HAP-1 (cell line): ENCODE results near the gene CTSH.
A peak's percentile ranks its signal among the peaks of the same experiment; 100 is the strongest.

Experiments
- DNase-seq, 2 experiments: peaks; one replicate each; pipeline ENCODE4 v3.0.0-alpha.2; 2016 to 2020; ENCODE audit warnings: low spot score in 2 of 2
- H3K27me3 ChIP-seq: fragments of 250-450 bp; sonication (Bioruptor Pico); 2 replicates; pipeline ENCODE4 v1.5.1; 2020; ENCODE audit warnings: low read depth, mild to moderate bottlenecking, moderate library complexity
- H3K36me3 ChIP-seq: fragments of 250-450 bp; sonication (Bioruptor Pico); replicated peaks from 2 replicates; pipeline ENCODE4 v1.5.1; 2020; ENCODE audit warnings: mild to moderate bottlenecking
- H3K4me1 ChIP-seq: fragments of 250-450 bp; sonication (Bioruptor Pico); 2 replicates; pipeline ENCODE4 v1.5.1; 2020; ENCODE audit warnings: mild to moderate bottlenecking
- H3K4me3 ChIP-seq: fragments of 250-450 bp; sonication (Bioruptor Pico); 2 replicates; pipeline ENCODE4 v1.5.1; 2020; ENCODE audit warnings: mild to moderate bottlenecking, moderate library complexity
- H3K9me3 ChIP-seq: fragments of 250-450 bp; sonication (Bioruptor Pico); 2 replicates; pipeline ENCODE4 v1.5.1; 2020; ENCODE audit warnings: mild to moderate bottlenecking, moderate library complexity
- in situ Hi-C: fragments of 300-500 bp; cut with MboI; formaldehyde crosslinking; loops from 3 replicates; pipeline ENCODE4 v1.14.3; 2020; ENCODE audit warnings: low sequenced_read_pairs, inconsistent platforms, mixed read lengths

Gene CTSH, protein sequence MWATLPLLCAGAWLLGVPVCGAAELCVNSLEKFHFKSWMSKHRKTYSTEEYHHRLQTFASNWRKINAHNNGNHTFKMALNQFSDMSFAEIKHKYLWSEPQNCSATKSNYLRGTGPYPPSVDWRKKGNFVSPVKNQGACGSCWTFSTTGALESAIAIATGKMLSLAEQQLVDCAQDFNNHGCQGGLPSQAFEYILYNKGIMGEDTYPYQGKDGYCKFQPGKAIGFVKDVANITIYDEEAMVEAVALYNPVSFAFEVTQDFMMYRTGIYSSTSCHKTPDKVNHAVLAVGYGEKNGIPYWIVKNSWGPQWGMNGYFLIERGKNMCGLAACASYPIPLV

DNA sequence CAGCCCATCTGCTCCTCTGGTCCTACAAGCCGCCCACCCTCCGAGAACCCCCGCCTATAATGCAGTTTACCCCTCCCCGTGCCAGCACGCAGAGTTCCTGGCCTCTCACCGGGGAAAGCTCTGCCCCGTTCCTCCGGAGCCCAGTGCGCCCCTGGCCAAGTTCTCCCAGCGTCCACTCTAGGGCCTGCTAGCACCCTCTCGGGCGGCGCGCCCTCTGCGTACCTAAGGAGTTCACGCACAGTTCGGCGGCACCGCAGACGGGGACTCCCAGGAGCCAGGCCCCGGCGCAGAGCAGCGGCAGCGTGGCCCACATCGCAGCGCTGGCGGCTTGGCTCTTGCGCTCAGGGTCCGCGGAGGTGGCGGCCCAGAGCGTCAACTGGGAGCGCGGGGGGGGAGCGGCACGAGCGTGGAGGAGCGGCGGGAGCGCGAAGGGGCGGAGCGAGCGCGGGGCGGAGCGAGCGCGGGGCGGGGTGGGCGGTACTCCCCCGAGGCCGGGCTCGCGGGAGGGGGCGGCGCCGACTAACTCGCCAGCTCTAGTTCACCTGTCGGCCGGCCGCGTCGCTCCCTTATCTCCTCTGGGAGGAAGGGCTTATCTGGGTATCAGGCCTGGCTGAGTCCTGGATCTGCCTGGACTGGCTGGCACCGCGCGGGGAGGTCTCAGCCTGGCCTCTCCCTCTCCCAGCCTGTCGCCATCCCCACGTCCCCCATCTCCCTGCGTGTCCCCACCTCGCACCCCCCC, at the start of gene CTSH:
TSS of gene CTSH (minus strand) at position 378 of the 739 bp plus-strand sequence. CDS start at position 313, 65 bp downstream.
- Histone ChIP-seq H3K36me3 (no peaks in the 10 kb centered on the region), H3K27me3 (peaks cover 15% of the 10 kb centered on the region), H3K4me3 (peak within 1 kb of the TSS; percentile 33), H3K9me3 (no peaks in the 10 kb centered on the region), H3K4me1 (peaks cover 5% of the 10 kb centered on the region)
- in situ Hi-C loops, result no loop called here
- peak; percentile 75 to 95 for DNase-seq

DNA sequence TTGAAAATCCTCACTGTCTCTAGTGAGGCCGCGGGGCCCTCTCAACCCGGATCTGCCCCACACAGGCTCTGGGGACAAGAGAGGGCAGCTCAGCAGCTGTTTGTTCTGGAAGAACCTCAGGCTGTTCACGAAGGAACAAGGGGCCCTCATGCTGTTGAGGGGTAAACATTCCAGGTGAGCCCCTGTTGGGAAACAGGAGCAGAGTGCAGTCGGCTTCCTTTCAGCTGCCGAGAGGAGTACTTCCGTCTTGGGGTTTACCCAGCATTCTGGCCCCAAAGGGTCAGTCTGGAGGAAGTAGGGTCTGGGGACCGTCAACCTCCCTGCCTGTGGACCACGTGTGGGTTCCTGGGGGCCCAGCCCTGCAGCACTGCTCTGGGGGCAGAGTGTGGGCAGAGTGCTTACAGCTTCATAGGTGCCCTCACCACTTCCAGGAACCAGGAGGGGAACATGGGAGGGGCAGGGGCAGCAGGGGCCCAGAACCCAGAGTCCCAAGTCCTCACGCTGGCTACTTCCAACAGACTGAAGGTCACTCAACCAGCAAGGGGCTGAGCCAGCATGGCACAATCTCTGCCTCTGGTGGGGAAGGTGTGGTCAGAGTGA, 49.2 kb upstream of the CTSH start:
- Histone ChIP-seq H3K27me3 (peaks cover 5% of the 10 kb centered on the region), H3K36me3 (no peaks in the 10 kb centered on the region), H3K4me3 (no peak overlapping the region), H3K4me1 (no peaks in the 10 kb centered on the region), H3K9me3 (no peaks in the 10 kb centered on the region)
- in situ Hi-C loops, result no loop called here
- DNase-seq, result no peak

DNA sequence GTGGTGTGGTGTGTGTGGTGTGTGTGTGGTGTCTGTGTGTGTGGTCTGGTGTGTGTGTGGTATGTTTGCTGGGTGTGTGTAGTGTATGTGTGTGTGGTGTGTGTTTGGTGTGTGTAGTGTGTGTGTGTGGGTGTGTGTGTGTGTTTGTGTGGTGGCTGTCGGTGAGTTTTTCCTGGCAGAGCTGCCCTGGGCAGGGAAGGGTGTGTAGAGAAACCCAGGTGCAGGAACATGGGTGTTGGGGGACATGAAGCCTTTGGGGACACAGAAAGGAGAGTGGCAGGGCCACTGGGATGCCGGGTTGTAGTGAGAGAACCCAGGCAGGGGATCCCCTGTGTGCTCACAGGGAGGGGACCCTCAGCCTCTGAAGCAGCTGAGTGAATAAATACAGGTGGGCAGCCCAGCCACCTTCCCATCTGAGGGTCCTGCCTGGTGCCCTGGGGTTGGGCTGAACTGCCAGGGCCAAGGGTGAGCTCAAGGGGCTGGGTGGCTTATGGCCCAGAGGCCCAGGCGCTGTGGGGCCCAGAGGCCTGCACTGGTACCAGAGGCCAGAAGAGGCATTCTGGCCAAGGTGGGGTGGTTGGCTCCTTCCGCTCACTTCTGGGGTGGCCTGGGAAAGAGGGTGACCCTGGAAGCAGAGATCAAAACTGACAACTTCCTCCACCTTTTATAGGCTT, 48.5 kb upstream of the CTSH start:
- H3K9me3 ChIP-seq, result no peaks in the 10 kb centered on the region
- H3K27me3 ChIP-seq, result peaks cover 9% of the 10 kb centered on the region
- no peak overlapping the region for H3K4me3 ChIP-seq
- H3K36me3 ChIP-seq, result no peaks in the 10 kb centered on the region
- no peaks in the 10 kb centered on the region for H3K4me1 ChIP-seq
- no peak for DNase-seq
- in situ Hi-C loops, result no loop called here

DNA sequence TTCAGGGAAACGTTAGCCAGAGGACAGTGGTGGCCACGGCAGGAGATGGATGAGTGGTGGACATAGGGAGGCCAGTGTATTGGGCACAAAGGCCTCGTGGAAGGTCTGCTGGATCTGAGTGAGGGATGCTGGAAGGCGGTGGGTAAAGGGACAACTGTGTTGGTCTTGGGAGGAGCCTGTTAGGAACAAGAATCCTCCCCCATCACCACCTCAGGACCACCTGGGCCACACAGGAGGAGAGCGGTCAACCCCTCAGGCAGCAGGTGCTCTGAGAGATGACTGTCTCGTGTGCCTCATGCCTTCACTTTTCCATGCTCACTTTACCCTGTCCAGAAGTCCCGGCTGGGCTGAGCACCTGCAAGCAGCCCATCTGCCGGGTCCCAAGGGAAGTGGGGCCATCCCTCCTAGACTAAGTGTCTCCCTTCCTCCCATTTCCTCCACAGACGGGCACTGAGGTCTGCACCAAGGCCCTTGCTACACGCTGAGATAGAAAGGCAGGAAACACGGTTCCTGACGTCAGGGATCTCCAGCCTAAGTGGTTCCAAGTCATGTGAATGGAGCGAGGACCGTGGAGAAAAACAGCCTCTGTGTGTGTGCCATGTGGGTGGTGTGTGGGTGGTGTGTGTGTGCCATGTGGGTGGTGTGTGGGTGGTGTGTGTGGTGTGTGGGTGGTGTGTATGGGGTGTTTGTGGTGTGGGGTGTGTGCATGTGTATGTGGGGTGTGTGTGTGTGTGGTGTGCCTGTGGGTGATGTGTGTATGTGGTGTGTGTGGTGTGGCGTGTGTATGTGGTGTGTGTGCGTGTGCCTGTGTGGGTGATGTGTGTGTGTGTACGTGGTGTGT, 47.8 kb upstream of the CTSH start:
- peaks cover 14% of the 10 kb centered on the region for H3K27me3 ChIP-seq
- H3K4me3 ChIP-seq, result no peak overlapping the region
- no peaks in the 10 kb centered on the region for H3K4me1 ChIP-seq
- H3K9me3 ChIP-seq, result no peaks in the 10 kb centered on the region
- DNase-seq, result no peak
- H3K36me3 ChIP-seq, result no peaks in the 10 kb centered on the region
- in situ Hi-C loops, result no loop called here

DNA sequence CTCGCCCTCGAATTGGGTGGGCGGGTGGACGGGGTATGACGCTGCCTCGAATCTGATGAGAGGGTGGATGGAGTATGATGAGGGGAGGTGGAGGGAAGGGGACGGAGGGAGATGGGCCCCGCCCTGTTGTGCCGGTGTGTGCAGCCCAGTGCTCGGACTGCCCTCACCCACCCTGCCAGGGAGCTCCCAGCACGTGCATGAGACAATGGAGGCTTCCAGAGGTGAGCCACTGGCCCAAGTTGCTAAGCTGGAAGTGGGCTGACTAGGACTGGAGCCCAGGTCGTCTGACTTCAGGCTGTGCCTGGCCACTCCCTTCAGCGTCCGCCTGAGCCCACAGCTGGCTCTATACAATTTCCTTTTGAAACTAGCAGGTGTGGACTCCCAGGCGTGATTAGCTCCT, 47.0 kb upstream of the CTSH start:
- in situ Hi-C loops, result no loop called here
- no peaks in the 10 kb centered on the region for H3K9me3 ChIP-seq
- no peak overlapping the region for H3K4me3 ChIP-seq
- H3K27me3 ChIP-seq, result peaks cover 17% of the 10 kb centered on the region
- no peaks in the 10 kb centered on the region for H3K4me1 ChIP-seq
- no peaks in the 10 kb centered on the region for H3K36me3 ChIP-seq
- DNase-seq, result no peak

DNA sequence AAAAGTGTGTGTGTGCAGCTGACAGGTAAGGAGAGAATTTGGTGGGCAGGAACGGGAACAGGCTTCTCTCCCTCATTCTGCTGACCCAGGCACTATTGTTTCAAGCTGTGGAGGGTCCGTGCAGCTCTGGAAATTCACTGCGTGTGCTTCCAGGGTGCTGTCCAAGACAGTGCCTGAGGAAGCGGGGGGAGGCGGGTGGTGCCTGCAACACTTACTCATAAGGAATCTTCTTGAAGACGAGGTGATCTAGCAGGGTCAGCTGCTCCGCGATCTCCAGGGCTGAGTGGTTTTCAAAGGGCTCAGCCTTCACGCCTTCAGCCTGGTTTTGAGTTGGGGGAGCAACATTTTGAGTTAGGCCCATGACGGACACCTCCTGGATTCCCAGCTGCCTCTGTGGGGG, 46.6 kb upstream of the CTSH start:
- peaks cover 17% of the 10 kb centered on the region for H3K27me3 ChIP-seq
- H3K4me3 ChIP-seq, result no peak overlapping the region
- no peaks in the 10 kb centered on the region for H3K36me3 ChIP-seq
- no peak for DNase-seq
- H3K9me3 ChIP-seq, result no peaks in the 10 kb centered on the region
- in situ Hi-C loops, result no loop called here
- no peaks in the 10 kb centered on the region for H3K4me1 ChIP-seq

DNA sequence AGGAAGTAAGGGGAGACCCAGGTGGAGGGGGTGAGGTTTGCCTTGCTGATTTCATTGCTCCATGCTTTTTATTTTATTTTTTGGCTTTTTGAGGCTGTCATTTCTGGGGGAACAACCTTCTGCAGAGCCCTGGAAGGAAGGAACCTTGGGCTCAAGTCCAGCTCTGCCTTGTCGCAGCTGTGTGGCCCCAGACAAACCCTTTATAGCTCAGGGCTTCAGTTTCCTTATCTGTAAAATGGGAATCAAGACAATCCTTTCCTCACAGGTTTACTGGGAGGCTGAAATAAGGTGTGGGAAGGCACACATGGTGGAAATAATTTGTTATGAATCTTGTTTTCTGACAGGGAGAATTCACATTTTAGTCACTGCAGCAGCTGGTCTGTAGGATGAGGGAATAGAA, 45.4 kb upstream of the CTSH start:
- no peak for DNase-seq
- no peak overlapping the region for H3K4me3 ChIP-seq
- H3K9me3 ChIP-seq, result no peaks in the 10 kb centered on the region
- H3K27me3 ChIP-seq, result peaks cover 17% of the 10 kb centered on the region
- no peaks in the 10 kb centered on the region for H3K4me1 ChIP-seq
- H3K36me3 ChIP-seq, result no peaks in the 10 kb centered on the region
- in situ Hi-C loops, result no loop called here

DNA sequence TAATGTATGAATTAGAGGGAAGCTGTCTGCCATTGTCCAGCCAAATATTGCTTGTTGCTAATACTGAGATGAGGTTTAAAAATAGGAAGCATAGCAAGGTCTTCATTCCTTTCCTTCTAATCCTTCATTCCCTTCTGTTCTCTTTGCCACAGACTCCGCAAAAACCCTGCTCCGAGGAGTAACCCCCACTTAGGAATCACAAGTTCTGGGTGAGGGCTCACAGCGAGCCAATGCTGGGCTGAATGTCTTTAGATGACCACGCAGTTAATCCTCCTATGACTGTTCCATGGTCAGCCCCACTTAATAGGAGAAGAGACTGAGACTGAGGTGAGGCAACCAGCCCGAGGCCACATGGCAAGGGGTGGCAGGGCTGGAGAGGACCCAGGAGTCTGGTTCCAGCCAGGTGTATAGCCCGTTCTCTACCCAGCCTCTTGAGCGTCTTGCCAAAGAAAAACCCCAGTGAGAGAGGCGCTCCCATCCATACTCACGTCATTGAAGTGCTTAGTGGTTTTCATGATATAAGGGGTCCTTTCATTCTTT, 44.9 kb upstream of the CTSH start:
- in situ Hi-C loops, result no loop called here
- Histone ChIP-seq H3K4me3 (no peak overlapping the region), H3K27me3 (peaks cover 17% of the 10 kb centered on the region), H3K36me3 (no peaks in the 10 kb centered on the region), H3K4me1 (no peaks in the 10 kb centered on the region), H3K9me3 (no peaks in the 10 kb centered on the region)
- DNase-seq, result no peak

DNA sequence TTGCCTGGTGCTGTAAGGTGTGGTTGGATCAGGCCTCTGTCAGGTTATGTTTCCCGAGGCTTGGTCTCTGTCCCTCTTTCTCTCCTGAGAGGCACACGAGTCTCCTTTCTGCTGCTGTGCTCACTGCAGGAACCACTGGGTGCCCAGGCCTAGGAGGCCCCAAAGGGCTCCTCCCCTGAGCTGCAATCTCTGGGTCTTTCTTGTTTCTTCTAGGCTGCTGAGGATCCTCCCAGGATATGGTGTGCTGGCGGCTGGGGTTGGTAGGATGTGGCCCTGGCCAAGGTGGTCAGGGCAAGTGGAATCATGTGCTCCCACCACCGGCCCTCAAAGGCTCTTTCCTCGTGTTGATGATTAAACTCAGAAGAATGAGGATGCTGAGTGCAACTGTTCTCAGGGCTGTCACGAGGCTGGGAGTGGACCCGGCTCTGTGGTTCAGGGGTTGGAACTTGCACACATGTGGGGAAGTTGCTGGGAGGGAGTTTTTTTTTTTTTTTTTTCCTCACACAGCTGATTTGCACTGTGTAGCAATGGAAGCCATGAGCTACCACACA, 43.6 kb upstream of the CTSH start:
- Histone ChIP-seq H3K4me1 (no peaks in the 10 kb centered on the region), H3K4me3 (no peak overlapping the region), H3K36me3 (no peaks in the 10 kb centered on the region), H3K27me3 (peaks cover 17% of the 10 kb centered on the region), H3K9me3 (no peaks in the 10 kb centered on the region)
- DNase-seq, result no peak
- in situ Hi-C loops, result no loop called here

DNA sequence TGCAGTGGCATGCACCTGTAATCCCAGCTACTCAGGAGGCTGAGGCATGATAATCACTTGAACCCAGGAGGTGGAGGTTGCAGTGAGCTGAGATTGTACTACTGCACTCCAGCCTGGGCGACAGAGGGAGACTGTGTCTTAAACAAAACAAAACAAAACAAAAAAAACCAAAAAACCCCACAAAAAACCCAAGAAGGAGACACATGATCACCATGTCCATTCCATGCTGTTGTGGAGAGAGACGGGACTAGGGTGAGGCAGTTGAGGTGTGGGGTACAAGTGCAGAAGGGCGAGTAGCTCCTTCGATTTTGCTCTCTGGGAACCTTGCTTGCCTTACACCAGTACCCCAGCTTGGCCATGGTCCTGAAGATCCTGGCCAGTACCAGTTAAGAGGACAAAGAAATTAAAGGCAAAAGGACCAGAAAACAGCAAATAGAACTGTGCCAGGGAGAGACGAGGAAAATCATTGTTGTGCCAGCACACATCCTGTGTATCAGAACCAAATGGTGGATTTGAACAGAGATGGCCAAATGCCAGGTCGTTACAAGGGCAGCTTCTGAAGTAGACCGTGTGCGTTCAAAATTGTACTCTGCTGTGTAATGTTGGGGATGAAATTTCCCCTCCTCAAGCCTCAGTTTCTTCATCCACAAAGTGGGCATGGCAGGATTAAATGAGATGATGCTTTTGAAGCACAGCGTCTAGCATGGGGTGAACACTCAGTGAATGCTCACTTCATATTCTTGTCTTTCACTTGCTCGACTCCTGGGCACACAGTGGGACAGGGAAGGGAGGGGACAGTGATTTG, 42.9 kb upstream of the CTSH start:
- Histone ChIP-seq H3K27me3 (peaks cover 17% of the 10 kb centered on the region), H3K36me3 (no peaks in the 10 kb centered on the region), H3K9me3 (no peaks in the 10 kb centered on the region), H3K4me1 (no peaks in the 10 kb centered on the region), H3K4me3 (no peak overlapping the region)
- DNase-seq, result no peak
- in situ Hi-C loops, result no loop called here

DNA sequence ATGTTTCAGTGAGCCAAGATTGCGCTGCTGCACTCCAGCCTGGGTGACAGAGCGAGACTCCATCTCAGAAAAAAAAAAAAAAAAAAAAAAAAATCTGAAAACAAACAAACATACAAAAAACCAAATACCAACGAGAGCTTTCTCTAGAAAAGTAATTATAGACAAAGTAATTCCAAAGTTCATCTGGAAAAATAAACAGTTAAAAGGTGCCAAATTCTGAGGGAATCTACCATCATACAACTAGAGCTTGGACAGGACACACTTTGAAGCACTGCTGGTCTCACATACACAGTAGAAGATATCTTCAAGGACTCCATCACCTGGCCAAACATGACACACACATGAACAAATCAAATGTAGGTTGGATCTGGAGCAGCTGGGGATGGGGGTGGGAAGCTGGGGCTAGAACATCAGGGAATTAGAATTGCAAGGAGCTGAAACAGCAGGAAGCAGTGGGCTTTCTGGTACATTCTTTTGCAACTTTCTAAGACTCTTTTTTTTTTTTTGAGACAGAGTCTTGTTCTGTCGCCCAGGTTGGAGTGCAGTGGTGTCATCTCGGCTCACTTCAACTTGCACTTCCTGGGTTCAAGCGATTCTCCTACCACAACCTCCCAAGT, 41.1 kb upstream of the CTSH start:
- Histone ChIP-seq H3K4me3 (no peak overlapping the region), H3K36me3 (no peaks in the 10 kb centered on the region), H3K9me3 (no peaks in the 10 kb centered on the region), H3K4me1 (no peaks in the 10 kb centered on the region), H3K27me3 (peaks cover 17% of the 10 kb centered on the region)
- DNase-seq, result no peak
- in situ Hi-C loops, result no loop called here

DNA sequence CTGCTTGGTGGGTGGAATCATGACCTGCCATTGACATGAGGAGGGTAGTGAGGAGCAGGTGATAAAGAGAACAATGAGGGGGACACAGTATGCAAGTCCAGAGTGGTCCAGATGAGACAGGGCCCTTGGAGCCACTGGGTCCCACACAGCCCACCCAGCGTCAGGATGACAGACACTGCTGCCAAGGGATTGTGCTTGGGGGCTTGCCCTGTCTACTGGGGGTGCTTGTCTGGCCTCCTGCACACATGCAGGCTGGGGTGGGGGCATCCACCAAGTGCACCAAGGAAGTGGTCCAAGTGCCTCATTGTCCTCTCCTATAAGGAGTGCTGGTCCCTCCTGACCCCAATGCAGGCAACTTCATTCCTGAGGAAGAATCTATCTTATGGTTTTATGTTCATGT, 39.2 kb upstream of the CTSH start:
- H3K4me1 ChIP-seq, result peaks cover 3% of the 10 kb centered on the region
- no peaks in the 10 kb centered on the region for H3K36me3 ChIP-seq
- in situ Hi-C loops, result no loop called here

More for the DNA sequence above, 39.2 kb upstream of the CTSH start:
- no peak for DNase-seq
- Histone ChIP-seq H3K27me3 (peaks cover 15% of the 10 kb centered on the region), H3K4me3 (no peak overlapping the region), H3K9me3 (no peaks in the 10 kb centered on the region)
